ENCODE results near the gene TM9SF1. TPM values are rescaled to one million over a fixed set of nuclear protein-coding genes. Genes with fewer than 3 reads are reported as not detected.
A peak's percentile ranks its signal among the peaks of the same experiment; 100 is the strongest.

TM9SF1 gene
- total and polyA plus RNA-seq, 2 of the 4 experiments (the other 2 are of a cell fraction) = 40.4 to 65.6 TPM

- Histone ChIP-seq H4K91ac (ENCODE audit: insufficient read depth, low read depth, low read length) (no peak overlapping the region), H3K56ac (ENCODE audit: extremely low read depth, insufficient read depth, low read length) (no peak overlapping the region), H3K9ac (ENCODE audit: low read depth, low read length) (peak overlapping the region; percentile 93), H3K4me3 (ENCODE audit: insufficient read depth, low read depth, low read length) (peak overlapping the region; percentile 89), H2BK20ac (ENCODE audit: low read depth, low read length) (no peak overlapping the region), H2AFZ (replicated peaks; ENCODE audit: low read length, poor library complexity) (peak overlapping the region; percentile 95), H3K4me2 (ENCODE audit: low read depth, low read length) (peak overlapping the region; percentile 99), H2BK120ac (ENCODE audit: low read depth, low read length) (no peak overlapping the region; the same call in 1 of the 2 replicates), H4K8ac (ENCODE audit: low read depth in 2 of 2, low read length in 2 of 2) (peak overlapping the region; percentile 92 to 94; a peak in 3 of 4 replicates), H3K36me3 (ENCODE audit: control insufficient read depth, insufficient read depth, low read length) (peaks cover 21% of the 10 kb centered on the region), H2BK15ac (ENCODE audit: low read depth, low read length) (no peak overlapping the region), H3K9me1 (ENCODE audit: insufficient read depth, low read length) (peaks cover 13% of the 10 kb centered on the region; the same call in 1 of the 2 replicates), H4K20me1 (ENCODE audit: insufficient read depth, low read length) (no peaks in the 10 kb centered on the region), H2AK5ac (ENCODE audit: low read depth, low read length) (peak overlapping the region; percentile 85), H3K9me3 (ENCODE audit: control insufficient read depth, insufficient read depth, low read length) (no peaks in the 10 kb centered on the region), H3K27me3 (ENCODE audit: control insufficient read depth, insufficient read depth, low read length) (no peaks in the 10 kb centered on the region), H3K79me1 (ENCODE audit: low read depth in 1 of 2, low read length in 2 of 2) (peaks cover 39 to 72% of the 10 kb centered on the region in 2 experiments), H2BK5ac (ENCODE audit: low read depth, low read length, poor library complexity, severe bottlenecking) (no peak overlapping the region), H4K5ac (ENCODE audit: low read depth, low read length) (peak overlapping the region; percentile 89; the same call in 1 of the 2 replicates), H2AK9ac (replicated peaks; ENCODE audit: low read depth, low read length, poor library complexity) (peak overlapping the region; percentile 96), H3K23ac (ENCODE audit: low read depth, low read length) (peak overlapping the region; percentile 64; the same call in 1 of the 2 replicates), H3K14ac (replicated peaks; ENCODE audit: low read depth, low read length) (peak overlapping the region; percentile 95), H3K4ac (ENCODE audit: low read depth, low read length) (peak overlapping the region; percentile 97), H3K4me1 (ENCODE audit: control insufficient read depth, insufficient read depth, low read length) (peaks cover 8% of the 10 kb centered on the region), H3K27ac (ENCODE audit: insufficient read depth, low read length) (no peak overlapping the region; the same call in 1 of the 2 replicates), H3K18ac (ENCODE audit: low read depth, low read length) (no peak overlapping the region)
- in situ Hi-C loops (cut with MboI; ENCODE audit: low sequenced_read_pairs) = no loop called here
- ATAC-seq (ENCODE audit: low read depth) (no peak), DNase-seq (no peak)
- WGBS, 2 experiments (ENCODE audit: extremely low coverage in 2 of 2, insufficient read length in 1 of 2) = 100% methylated on average over 1 of the region's 7 CpGs; no CpG with 5 or more reads in 1 of the 2 experiments
- BruUV-seq (replicated peaks) = no TSS peak
- dilution Hi-C loops (cut with HindIII; ENCODE audit: low sequenced_read_pairs, unreplicated experiment) = no loop called here
- ChIA-PET POLR2A (ENCODE audit: unreplicated experiment) (interaction anchor here (0.9 kb wide), 1 partner anchor 10 kb away, joined by 3 read pairs; no protein-coding TSS in a partner anchor), CTCF (no interaction called here)
- intact Hi-C loops (cut with micrococcal nuclease) = loop anchor here (2.0 kb wide), 1 partner anchor 102 kb away; no protein-coding TSS in a partner anchor
- no peak for TF ChIP-seq MXI1 (IDR thresholded peaks at IDR 0.05; ENCODE audit: borderline replicate concordance, low read depth, low read length)
- TF ChIP-seq CEBPB (IDR thresholded peaks at IDR 0.05; ENCODE audit: low read depth, low read length) = no peak
- TF ChIP-seq FOS (IDR thresholded peaks at IDR 0.05; ENCODE audit: low read depth, low read length) = no peak
- no peak for TF ChIP-seq CTCF (conservative IDR thresholded peaks at IDR 0.05; ENCODE audit: low read depth, low read length)
- no peak for TF ChIP-seq ELK1 (IDR thresholded peaks at IDR 0.05; ENCODE audit: borderline replicate concordance, low read depth, low read length)
- TF ChIP-seq USF2 (IDR thresholded peaks at IDR 0.05; ENCODE audit: low read depth, low read length) = no peak
- TF ChIP-seq CHD1 (IDR thresholded peaks at IDR 0.05; ENCODE audit: low read depth, low read length) = no peak
- TF ChIP-seq SMC3 (IDR thresholded peaks at IDR 0.05; ENCODE audit: low read depth, low read length) = no peak
- TF ChIP-seq RCOR1 (IDR thresholded peaks at IDR 0.05; ENCODE audit: insufficient replicate concordance, low read length) = no peak
- no peak for TF ChIP-seq NFE2L2 (IDR thresholded peaks at IDR 0.05; ENCODE audit: low read depth, low read length)
- no peak for TF ChIP-seq RAD21 (IDR thresholded peaks at IDR 0.05; ENCODE audit: low read length)
- TF ChIP-seq MAZ (IDR thresholded peaks at IDR 0.05; ENCODE audit: borderline replicate concordance, low read depth, low read length) = no peak
- no peak for TF ChIP-seq MAFK (IDR thresholded peaks at IDR 0.05; ENCODE audit: low read depth, low read length)
- TF ChIP-seq RFX5 (IDR thresholded peaks at IDR 0.05; ENCODE audit: low read depth, low read length) = no peak
Observed at GRCh38 chr14:24194186-24194872, 912 bp downstream of the TM9SF1 start.
